ELF-1 (cell line): Measurements from ENCODE around the gene GYG1.
A peak's percentile ranks its signal among the peaks of the same experiment; 100 is the strongest.

Experiments
- DNase-seq: peaks from one replicate; pipeline ENCODE4 v3.0.0-alpha.2; 2016; ENCODE audit warnings: low read depth, low spot score

GYG1 gene

DNA sequence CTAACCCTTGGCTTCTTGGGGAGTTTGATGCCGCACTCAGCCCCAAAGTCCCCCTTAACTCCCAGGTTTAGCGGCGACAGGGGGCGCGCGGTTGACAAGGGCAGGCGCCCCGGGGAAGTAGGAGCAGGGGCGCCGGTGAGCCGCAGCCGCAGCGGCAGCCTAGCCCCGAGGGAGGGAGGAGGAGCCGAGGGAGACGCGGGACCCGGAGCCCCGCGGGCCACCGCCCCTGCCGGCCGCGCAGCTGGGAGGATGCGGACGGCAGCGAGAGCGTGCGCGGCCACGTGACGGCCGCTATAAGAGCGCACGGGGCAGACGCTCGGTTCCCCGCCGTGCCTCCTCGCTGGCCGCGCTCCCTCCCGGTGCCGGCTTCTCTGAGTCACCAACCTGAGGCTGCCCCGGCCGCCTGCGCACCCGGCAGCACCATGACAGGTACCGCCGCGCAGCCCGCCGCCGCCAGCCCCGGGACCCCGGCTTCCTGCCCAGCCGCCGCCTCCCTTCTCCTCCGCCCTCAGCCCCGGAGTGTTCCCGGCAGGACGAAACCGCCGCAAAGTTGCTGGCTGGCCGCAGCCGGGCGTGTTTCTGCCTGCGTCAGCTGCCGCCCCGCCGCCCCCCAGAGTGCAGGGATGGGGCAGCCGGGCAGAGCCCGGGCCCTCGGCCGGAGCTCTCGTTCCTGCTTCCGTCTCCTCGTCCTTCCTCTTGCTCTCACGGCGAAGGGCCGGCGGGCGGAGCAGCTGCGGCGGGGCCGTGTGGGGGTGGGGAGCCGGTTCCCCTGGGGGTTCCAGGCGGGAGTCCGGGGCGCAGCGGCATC is at the start of gene GYG1:
TSS of gene GYG1 (plus strand) at position 322 of the 808 bp plus-strand sequence. CDS start at position 423, 101 bp downstream.
- DNase-seq: peak; percentile 92

DNA sequence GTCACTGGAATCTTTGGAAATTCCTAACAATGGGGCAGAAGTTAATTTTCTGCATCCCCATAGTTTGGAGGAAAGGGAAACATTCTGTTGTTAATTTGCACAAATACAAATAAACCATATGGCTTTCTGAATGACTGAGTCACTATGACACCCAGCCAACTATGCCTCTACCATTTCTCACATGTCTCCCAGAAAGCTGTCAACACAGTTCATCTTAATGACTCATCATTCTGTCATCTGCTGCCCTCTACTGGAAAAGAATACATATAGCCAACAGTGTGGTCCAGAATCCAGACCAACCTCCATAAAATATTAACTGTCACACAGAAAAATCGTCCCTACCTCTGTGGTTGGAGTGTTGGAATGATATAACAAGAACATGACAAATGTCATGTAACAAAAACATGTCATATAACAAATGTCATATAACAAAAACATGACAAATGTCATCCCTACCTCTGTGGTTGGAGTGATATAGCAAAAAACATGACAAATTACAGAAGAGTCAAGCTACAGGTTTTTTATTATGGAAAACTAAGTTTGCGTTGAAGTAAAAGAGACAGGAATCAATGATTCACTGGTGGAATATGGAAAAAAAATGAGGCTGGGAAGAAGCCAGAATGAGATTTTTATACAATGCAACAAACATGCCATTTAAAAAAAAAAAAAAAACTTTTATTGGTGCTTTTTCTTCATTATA is 47.7 kb upstream of the GYG1 start:
- no peak for DNase-seq

DNA sequence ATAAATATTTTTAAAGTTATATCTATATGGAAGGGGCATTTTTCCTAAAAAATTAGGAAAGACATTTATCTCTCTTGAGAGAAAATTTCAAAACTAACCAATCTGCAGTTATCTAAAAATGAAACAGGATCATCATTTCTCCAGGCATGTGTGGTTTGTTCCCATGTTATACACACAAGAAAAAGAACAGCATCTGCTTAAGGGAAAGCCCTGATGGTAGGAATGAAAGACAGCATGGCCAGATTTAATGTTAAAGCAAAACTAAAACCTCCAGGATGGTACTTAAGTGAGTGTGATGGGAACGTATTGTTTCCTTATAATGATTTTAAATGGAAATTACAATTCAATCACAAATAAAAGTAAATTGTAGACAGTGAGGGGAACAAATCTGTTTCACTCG is 46.2 kb upstream of the GYG1 start:
- no peak for DNase-seq

DNA sequence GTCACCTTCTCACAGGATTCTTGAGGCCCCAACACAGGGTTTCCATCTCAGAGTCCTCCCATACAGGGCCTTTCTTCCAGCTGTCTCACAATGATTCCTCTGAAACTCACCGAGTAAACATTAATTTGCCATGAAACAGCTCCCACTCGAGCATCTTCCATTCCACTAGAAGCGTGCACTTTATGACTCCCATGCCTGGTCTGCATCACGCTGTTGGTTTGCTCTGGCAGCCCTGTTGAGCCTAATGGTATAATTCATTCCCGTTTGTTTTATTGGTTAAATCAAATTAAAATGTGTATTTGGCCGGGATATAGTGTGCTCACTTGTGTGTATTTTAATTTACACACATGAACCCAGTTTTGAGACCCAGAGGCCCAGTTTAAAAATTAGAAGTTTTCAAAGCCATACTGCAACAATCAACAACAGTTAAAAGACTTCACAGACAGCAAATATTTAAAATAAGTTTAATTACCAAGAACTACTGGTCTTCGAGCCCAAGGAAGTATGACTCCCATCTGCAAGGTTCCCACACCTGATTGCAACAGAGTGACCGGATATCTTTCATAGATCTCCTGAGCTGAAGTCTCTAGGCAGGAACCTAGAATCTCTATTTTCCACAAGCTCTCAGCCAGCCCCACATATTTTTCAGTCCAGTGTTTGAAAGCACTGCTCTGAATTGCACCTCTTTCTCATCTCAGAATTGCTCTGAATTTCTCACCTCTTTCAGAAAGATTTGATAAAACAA is 42.3 kb upstream of the GYG1 start:
- DNase-seq: no peak

GRCh38 chr3:148950806-148951205 is 40.5 kb upstream of the GYG1 start:
- no peak for DNase-seq

GRCh38 chr3:148951599-148952361 is 39.6 kb upstream of the GYG1 start:
- no peak for DNase-seq

GRCh38 chr3:148953094-148953493 is 38.2 kb upstream of the GYG1 start:
- DNase-seq: no peak

DNA sequence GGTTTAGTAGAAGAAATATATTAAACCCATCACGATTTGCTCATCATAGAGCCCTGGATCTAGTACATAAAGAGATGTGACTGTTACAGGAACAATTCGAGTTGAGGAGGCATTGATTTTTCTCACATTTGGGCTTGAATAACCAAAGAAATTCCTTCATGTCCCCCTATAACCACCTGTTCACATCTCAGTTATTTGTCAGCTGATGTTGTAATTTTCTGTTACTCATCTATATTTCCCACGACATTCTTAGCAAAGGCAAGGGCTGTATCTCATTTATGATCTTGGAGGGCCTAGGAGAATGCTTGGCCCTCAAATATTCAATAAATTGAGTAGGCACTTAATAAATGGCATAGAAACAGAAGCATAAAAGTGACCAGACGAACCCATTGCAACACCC is 36.4 kb upstream of the GYG1 start:
- DNase-seq: no peak

- DNase-seq: peak; percentile 80
Measured at GRCh38 chr3:148955544-148956346, 35.6 kb upstream of the GYG1 start.

DNA sequence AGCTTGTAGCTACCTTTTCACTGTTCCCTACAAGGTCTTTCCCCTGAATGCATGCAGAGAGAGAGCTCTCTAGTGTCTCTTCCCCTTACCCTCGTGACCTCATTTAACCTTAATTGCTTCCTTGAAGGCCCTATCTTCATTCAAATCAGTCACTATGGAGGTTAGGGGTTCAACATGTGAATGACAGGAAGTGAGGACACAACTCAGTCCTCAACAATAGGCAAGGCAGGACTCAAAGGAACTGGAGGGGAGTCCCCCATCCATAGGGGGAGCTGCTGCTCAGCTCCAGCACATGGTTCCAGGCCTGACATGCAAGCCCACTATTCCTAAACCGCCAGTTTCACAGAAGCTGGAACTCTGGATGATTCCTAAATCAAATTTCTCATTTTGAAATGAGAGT is 33.8 kb upstream of the GYG1 start:
- DNase-seq: peak; percentile 52

DNA sequence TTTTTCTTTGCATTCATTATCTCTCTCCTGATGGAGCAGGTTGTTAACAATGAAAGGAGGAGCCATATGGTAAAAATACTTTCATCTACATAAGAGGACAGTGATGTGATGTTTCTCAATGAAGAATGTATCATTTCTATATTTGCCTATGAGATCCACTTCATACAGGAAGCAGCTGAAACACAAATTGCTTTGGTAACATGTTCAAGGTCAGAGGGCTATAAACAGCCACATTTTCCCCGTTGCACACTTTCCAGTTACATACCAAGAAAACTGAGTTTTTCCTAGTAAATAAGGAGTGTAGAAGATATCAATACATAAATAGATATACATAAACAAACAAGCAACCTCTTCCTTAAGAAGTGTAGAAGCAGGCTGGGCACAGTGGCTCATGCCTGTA is 32.6 kb upstream of the GYG1 start:
- no peak for DNase-seq

- peak; percentile 67 for DNase-seq
Measured at GRCh38 chr3:148962513-148962912, 28.8 kb upstream of the GYG1 start.

GRCh38 chr3:148964809-148965208 is 26.5 kb upstream of the GYG1 start:
- no peak for DNase-seq

DNA sequence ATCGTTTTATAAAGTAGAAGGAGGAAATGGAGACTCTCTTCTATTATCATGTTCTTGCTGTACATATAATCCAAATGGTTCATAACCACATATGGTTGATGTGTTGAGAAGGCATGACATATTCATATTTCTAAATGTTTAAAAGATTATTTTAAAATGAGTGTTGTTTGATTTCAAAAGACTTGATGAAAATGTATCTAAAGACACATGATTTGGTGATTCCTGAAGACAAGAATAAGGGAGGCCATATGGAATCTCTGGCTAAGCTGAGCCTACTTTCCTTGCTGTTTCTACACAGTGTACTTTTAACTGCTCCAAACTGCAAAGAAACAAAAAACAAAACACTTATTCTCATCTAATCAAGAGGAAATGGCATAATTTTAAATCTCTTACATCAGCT is 23.0 kb upstream of the GYG1 start:
- no peak for DNase-seq

- DNase-seq: no peak
Measured at GRCh38 chr3:148970271-148970670, 21.1 kb upstream of the GYG1 start.

- DNase-seq: no peak
Measured at GRCh38 chr3:148971401-148972163, 19.8 kb upstream of the GYG1 start.

GRCh38 chr3:148974726-148975125 is 16.6 kb upstream of the GYG1 start:
- DNase-seq: no peak

- no peak for DNase-seq
Measured at GRCh38 chr3:148975248-148975647, 16.1 kb upstream of the GYG1 start.

DNA sequence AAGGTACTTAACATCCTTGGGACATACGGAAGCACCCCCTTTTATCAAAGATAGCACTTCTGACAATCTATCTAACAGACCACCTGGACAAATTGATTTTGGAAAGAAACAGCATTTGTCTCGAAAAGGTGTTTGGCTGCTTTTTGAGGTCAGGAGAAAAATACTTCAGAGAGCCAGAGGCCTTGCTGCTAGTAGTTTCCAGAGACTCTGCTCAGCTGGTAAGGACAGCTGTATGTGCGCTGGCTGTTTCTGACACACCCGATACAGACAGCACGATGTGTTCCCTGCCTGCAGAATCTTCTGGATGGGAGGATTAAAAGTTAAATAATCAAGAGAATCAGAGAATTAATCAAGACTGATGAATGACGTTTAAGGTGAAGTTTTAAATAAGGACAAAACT is 15.6 kb upstream of the GYG1 start:
- no peak for DNase-seq

DNA sequence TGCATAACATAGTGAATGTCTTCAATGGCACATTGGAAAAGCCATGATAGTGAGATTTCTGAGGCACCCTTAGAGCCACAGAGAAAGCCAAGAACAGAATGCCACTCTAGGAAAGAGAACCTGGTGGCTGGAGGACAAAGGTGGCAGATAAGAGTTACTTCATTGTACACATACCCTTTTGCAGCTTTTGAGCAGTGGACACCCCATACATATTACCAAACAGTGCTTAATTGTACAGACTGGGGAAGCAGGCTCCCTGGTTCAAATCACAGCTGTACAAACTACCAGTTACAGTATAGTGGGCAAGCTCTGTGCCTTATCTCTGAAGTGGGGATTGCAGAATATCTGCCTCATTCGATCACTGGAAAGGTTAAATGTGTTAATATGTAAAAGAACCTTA is 10.1 kb upstream of the GYG1 start:
- DNase-seq: no peak
